Mesenteric fat pad (tissue), 1 donor: ENCODE data around the gene RBM15. TPM values are rescaled to one million over a fixed set of nuclear protein-coding genes. Genes with fewer than 3 reads are reported as not detected.

Experiments used
- DNase-seq: peaks from one replicate; pipeline ENCODE4 v3.0.0-alpha.2; 2020; ENCODE audit warnings: low spot score
- total RNA-seq: library from RNA; stranded (reverse); fragmentation: NEBNext Ultra II Directional; extraction: Animal tissue kit (Norgen Biotek cat#: 25700); gene quantifications from one replicate; pipeline ENCODE4 v1.2.1, GENCODE V29; 2021
- donor health status: DM: yes; HTN: yes; CAD: no.

The RBM15 gene
- total RNA-seq, 1 donor from 2014 or later = 21.1 TPM

GRCh38 chr1:110394493-110394820 lies 55.3 kb downstream of the RBM15 start:
- DNase-seq = no peak

Other genes starting within 250 kb of the RBM15 start
- gene UBL4B, start 226.9 kb upstream of the RBM15 start, total RNA-seq = not detected
- gene SLC6A17, start 188.9 kb upstream of the RBM15 start, total RNA-seq = not detected
- gene KCNC4, start 129.1 kb upstream of the RBM15 start, total RNA-seq = 12.8 TPM
- gene SLC16A4, start 51.6 kb downstream of the RBM15 start, total RNA-seq = 7.2 TPM
- 134 TPM for gene LAMTOR5, start 68.3 kb downstream of the RBM15 start, total RNA-seq
- 1.3 TPM for gene PROK1, start 111.8 kb downstream of the RBM15 start, total RNA-seq
- not detected for gene KCNA10, start 179.8 kb downstream of the RBM15 start, total RNA-seq